Vagina (tissue), 2 donors: Measurements from ENCODE around the gene CXCR4.

Experiments
- CTCF ChIP-seq, 3 experiments: fragments of 450-650 bp in 2 of 3; fragments of 200-600 bp in 1 of 3; sonication (generic) in 1 of 3; IDR thresholded peaks; one replicate each; pipeline ENCODE4 v1.5.1; 2017 to 2019; ENCODE audit warnings: antibody characterized with exemption in 3 of 3, mild to moderate bottlenecking in 2 of 3, moderate library complexity in 2 of 3
- POLR2AphosphoS5 ChIP-seq, 2 donors: sonication (generic); formaldehyde crosslinking; IDR thresholded peaks; one replicate each; pipeline ENCODE4 v1.9.0; 2017; ENCODE audit warnings: antibody characterized with exemption in 2 of 2, mild to moderate bottlenecking in 2 of 2, low read depth in 1 of 2; ENCODE audit not compliant: insufficient read depth in 1 of 2

GRCh38 chr2:136085453-136086209, 32.3 kb downstream of the CXCR4 start:
- TF ChIP-seq CTCF (IDR thresholded peaks at IDR 0.05) (no peak), POLR2AphosphoS5 (IDR thresholded peaks at IDR 0.05; ENCODE audit: insufficient read depth in 1 of 2, low read depth in 1 of 2) (no peak)
